LHCN-M2 (cell line): ENCODE results near the gene NOTCH1. TPM values are rescaled to one million over a fixed set of nuclear protein-coding genes. Genes with fewer than 3 reads are reported as not detected.
A peak's percentile ranks its signal among the peaks of the same experiment; 100 is the strongest.
"Not testable (repeated sequence)": the region's sequence is repeated elsewhere in the genome, so short reads cannot be mapped to it uniquely, and the experiment has no call there.

Experiments
- DNase-seq: peaks from one replicate; pipeline ENCODE4 v3.0.0-alpha.2; 2012; ENCODE audit warnings: low read depth
- total RNA-seq: library from RNA; depleted of rRNA; stranded (reverse); fragments of >200 nt; gene quantifications from 2 replicates; pipeline ENCODE4 v1.2.3, GENCODE V29; 2014

The NOTCH1 gene
- total RNA-seq, 1 experiment from 2014 or later, result 9.1 TPM

DNA sequence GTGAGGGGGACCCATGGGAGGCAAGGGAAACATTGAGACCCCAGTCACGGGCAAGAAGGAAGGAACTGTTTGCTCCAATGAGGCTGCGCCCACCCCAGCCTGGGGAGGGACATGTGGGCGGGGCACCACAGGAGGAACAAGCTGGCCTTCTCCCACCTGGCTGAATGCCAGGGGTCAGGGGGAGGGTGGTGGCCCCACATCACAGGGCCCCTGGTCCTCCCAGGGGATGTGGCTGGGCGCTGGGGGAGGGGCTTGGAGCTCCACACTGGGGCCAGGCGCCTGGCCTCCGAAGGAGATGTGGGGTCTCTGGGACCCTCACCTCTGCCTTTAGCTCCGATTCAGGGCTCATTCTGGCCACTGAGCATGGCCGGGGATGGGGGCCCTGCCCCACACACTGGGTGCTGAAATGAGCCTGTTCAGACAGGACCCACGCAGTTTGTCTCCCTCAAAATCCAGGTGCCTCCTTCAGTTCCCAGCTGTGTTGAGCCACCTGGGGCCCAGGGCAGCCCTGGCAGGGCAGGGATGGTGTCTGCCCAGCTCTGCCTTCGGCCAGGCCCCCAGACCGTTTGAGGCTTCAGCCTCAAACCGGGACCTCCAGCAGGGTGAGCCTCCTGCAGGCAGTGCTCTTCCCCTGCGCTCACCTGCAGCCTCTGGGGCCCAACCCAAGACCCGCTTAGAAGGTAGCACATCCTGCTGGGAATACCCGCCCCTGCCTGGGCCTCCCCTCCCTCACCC is 33.2 kb upstream of the NOTCH1 start:
- DNase-seq, result no peak

DNA sequence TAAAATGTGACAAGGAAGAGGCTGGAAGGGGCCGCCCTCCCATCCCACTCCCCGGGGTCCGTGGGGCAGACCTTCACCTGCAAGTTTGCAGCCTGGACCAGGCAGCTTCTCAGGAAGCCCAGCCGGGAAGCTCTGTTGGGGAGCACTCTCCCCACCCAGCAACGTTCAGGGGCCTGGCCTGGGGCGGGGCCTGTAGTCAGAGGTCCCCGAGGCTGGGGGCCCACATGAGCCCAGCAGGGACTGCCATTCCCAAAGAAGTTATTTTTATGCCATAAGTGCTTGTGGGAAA is 32.7 kb upstream of the NOTCH1 start:
- DNase-seq, result no peak

DNA sequence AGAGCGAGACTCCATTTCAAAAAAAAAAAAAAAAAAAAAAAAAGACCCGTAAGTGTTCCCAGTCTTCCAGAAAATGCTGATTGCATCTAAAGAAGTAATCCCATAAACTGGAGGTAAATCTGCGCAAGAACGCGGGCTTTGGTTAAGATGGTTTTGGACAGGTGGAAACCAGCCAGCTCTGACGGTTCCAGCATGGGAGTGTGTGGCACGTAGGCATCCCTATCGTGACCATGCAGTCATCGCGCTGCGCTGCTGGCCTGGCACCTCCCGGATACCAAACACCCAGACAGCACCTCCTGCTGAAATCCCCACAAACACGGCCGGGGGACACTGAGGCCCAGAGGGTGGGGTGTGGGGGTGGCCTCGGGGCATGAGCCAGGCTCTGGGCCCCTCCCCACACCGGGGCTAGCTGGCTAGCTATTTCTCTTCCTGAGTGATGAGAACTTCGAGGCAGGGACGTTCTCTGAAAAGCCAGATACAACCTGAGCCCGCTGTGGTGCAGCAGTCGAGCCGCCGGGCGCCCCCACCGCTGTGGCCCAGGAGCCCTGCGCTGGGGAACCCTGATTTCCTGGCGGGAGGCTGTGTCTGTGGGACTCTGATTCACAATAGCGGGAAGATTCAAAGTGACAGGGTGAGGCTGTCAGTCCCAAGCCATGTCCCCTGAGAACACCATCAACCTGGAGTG is 32.2 kb upstream of the NOTCH1 start:
- DNase-seq, result no peak

DNA sequence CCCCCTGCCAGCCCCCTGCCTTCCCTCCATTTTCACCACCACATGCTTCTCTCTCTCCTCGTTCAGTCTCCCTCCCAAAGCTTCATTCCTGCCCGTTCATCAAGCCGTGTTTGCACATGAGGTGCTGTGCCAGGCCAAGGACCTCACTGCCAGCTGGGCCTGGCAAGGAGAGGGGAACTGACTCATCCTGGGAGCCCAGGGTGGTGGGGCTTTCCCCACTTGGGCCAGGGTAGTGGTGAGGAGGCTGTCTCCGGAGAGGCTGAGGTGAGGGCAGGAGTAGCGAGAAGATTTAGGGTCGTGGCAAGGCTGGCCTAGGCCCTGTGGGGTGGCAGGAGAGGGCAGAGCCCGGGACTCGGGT is 30.4 kb upstream of the NOTCH1 start:
- peak; percentile 15 for DNase-seq

DNA sequence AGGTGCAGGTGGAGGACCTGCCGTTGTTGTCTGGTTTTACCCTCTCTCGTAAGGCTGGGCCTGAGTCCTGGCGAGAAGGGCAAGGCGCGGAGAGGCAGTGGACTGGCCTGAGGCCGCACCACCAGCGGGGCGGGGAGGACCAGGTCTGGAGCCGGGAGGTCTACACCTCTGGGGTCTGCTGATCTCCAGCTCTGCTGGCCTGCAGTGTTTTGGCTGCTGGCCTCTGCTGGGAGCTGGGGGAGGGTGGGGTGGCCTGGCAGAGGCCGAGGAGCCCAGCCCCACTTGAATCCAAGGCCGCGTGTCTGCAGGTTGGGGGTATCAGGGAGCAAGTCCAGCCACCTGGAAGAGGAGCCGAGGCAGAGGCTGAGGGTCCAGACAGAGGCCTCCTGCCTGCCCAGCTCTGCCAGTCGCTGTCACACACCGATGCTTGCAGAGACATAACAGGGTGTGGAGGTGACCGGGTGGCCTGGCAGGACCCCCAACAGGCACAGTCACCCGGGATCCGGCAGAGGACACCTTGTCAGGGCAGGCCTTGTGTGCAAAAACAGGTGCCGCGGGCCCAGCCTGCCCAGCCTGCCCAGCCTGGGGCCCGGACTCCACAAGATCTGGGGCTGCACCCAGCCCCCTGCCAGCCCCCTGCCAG is 29.9 kb upstream of the NOTCH1 start:
- DNase-seq, result no peak

DNA sequence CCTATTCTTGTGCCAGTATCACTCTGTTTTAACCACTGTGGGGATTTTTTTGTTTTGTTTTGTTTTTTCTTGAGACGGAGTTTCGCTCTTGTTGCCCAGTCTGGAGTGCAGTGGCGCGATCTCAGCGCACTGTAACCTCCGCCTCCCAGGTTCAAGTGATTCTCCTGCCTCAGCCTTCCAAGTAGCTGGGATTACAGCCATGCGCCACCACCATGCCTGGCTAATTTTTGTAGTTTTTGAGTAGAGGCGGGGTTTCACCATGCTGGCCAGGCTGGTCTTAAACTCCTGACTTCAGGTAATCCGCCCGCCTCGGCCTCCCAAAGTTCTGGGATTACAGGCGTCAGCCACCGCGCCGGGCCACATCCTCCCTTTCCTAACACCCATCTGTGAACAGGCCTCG is 28.8 kb upstream of the NOTCH1 start:
- DNase-seq, result not testable (repeated sequence)

DNA sequence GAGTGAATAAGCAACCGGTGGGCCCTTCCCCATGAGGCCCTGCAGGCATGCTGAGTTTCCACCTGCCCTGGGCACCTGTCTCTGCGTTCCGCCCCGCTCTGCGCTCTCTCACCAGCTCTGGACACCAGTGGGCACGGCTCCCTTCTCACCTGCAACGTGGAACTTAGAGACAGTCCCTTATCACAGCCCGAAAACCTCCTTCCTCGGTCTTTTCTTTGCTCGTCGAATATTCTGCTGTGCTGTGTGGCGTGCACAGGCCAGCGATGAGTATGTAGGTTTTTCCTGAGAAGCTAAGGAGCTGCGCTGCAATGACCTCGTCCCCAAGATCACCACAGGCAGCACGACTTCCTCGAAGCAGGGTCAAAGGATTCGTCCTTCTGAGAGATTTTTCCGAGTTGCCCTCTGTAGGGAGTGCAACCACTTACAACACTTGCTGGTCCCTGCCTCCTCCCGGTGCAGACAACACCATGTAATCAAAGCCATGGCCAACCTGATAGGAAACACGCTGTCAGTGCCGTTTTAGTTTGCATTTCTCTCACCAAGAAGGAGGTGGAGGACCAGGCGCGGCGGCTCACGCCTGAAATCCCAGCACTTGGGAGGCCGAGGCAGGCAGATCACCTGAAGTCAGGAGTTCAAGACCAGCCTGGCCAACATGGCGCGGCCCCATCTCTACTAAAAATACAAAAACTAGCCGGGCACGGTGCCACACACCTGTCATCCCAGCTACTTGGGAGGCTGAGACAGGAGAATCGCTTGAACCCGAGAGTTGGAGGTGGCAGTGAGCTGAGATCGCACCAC is 27.2 kb upstream of the NOTCH1 start:
- no peak for DNase-seq

DNA sequence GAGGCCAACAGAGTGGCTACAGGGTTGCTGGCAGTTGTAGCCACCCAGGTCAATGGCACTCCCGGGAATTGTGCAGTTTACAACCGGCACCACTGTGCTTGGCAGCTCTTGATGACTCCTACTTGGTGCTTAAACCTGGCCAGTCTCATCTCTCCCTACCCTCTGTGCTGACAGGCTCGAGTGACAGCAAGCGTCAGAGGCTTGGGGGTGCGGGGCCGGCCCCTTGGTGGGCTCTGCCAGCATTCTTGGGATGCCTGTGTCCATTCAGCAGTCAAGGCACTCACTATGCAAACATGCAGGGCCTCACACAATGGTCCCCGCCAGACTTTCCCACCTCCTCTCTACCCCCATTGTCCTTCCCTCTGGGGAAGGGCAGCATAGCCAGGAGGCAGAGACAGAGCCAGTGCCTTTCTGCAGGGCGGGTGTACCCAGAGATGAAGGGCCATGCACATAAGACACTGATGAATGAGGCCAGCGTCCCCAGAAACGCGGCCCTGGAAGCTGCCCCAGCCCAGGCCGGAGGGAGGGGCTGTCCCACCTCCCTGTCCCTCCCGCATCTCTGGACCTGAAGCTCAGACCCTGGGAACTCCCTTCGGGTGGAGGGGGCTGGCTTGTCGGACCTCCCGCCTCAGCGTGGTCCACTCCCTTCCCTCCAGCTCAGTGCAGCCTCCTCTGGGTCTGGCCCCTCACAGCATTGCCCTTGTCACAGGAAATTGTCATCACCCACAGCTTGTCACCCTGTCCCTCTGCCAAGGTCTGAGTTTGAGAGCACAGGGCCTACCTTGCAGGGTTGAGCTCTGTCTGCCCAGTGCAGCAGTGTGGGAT is 26.4 kb upstream of the NOTCH1 start:
- peak; percentile 42 for DNase-seq

DNA sequence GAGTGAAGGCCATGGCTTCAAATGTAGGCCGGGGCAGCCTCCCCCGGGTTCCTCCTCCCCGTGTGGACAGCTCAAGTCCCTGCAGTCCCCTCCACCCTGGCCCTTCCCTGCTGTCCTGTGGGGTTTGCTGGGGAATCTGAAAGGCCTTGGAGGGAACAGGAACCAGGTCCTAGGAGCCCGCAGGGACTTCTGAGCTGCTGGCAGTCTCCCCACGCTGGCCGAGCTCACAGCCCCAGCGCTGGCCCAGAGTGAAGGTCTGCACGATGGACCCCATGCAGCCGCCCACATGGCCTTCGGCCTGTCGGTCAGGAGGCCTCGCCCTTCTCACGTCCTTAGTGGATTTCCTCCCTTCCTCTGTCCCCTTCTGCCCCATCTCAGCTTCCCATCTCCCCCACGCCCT is 25.7 kb upstream of the NOTCH1 start:
- DNase-seq, result no peak

DNA sequence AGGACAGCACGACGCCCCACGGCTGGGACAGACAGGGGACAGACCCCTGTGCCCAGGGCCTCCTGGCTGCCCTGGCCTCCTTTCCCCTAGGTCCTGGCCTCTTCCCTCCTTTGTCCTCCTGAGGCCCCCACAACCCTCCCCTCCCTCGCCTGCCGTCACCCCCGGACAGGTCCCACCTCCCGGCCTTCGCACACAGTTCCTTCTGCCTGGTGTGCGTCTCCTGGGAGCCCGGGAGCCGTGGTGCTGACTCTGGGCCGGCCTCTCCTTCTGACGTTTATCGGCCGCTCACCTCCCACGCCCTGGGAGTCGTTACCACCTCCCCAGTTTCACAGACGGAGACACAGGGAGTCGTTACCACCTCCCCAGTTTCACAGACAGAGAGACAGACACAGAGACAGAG is 25.1 kb upstream of the NOTCH1 start:
- no peak for DNase-seq

DNA sequence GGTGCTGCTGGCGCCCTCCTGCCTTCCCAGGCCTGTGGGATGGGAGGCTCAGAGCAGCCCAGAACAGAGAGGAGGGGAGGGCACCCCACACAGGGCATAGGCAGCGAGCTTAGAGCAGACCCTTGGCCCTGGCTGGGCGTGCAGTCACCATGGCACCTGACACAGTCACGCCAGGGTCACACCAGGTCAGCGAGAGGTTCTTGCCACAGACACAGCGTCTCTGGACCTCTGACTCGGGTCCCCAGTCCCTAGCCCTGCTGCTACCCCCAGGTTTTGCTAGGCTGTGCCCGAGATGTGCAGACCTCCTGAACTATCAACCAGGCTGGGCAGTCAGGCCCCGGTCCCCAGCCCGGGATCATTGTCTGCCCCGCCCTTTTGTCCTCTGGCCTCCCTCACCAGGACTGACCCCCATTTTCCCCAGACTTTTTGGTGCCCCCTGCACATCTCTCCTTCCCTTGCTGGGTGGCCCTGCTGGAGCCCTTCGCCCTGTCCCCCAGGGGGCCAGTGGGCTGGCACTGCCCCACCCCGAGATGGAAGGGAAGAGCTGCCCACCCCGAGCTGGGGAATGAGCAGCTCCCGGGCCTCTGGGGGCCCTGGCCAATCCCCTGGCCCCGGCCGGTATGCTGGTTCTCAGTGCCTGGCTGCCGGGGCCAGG is 24.5 kb upstream of the NOTCH1 start:
- DNase-seq, result no peak

DNA sequence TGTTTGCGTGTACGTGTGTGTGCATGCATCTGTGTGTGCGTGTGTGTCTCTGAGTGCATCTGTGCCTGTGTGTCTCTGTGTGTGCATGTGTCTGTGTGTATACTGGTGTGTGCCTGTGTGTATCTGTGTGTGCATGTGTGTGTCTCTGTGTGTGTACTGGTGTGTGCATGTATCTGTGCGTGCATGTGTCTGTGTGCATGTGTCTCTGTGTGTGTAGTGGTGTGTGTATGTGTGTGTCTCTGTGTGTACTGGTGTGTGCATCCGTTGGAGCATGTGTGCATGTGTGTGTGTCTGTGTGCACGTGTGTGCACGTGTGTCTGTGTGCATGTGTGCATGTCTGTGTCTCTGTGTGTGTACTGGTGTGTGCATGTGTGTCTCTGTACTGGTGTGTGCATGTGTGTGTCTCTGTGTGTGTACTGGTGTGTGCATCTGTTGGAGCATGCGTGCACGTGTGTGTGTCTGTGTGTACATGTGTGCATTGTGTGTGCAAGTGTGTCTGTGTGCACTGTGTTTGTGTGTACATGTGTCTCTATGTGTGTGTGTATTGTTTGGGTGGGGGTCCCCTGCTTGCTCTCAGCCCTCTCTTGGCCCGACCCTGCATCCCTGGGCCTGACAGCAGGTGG is 23.8 kb upstream of the NOTCH1 start:
- no peak for DNase-seq

DNA sequence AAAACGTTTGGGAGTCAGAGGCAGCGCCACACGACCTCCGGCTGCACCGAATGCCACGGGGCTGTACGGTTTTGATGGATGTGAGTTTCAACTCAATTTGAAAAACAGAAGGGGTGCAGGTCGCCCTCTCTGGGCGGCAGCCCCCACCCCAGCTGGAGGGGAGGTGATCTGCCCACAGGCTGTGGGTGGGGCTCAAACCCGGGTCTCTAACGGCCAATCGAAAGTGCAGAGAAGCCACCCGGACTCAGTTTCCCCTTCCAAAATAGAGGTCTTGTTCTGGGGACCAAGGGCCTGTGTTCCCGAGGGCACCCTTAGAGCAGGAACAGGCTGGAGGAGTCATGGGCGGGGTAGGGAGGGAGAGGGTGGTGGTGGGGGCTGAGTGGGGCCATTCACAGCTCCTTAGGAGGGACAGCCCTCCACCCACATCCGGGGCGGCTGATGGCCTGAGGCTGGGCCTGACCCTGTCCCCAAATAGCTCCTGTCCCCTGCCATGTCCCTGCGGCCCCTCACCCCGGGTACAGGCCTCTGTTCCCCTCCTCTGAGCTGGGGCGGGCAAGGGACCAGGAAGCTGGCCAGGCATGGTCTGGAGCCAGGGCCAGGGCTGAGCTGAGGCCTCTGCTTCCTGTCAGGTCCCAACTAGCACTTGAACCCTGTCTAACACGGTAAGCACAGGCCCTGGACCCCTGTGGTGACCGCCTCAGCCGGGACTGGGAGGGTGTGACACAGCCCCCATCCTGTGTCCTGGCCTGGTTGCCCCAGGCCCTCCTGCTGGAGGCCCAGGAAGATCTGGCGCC is 22.6 kb upstream of the NOTCH1 start:
- DNase-seq, result no peak

DNA sequence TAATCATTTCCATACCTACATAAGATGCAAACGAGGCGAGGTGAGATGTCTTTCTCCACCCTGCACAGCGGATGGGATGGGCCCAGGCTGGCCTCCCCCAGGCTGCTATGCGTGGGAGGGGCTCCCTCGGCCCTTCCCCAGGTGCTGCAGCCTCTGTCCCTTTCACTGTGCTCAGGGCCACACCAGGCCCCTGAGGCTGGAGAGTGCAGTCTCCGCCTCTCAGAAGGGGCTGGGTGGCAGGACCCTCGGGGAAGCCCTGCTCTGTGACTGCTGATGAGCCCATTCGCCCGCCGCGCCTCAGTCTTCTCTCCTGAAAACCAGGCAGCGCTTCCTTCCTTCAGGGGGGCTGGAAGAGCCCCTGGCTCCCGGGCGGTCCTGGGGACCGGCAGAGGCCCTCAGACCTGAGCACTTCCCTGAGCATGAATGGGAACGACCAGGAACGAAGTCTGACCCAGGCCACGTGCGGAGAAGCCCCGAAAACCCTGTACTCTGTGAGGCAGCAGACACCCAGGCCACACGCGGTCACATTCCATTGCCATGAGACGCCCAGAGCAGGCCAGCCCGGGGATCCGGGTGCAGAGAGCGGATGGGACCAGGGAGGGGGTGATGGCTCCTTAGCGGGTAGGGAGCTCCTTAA is 21.9 kb upstream of the NOTCH1 start:
- peak; percentile 90 for DNase-seq

DNA sequence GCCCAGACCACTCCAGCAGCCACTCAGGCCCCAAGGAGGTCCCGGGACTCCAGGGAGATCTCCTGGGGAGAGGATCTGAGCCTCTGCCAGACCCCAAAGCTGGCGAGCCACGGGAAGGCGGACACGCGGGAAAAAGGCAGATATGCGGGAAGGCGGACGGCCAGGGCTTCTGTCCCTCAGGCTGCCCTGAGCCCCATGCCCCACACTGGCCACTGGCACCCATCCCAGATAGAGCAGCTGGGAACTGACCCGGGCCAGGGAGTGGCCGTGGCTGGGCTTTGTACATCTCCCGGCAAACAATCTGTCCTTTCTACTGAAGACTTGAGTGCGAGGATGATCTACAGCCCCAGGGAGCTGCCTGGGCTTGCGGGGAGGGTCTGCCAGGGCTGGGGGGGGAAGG is 21.1 kb upstream of the NOTCH1 start:
- DNase-seq, result peak; percentile 75

DNA sequence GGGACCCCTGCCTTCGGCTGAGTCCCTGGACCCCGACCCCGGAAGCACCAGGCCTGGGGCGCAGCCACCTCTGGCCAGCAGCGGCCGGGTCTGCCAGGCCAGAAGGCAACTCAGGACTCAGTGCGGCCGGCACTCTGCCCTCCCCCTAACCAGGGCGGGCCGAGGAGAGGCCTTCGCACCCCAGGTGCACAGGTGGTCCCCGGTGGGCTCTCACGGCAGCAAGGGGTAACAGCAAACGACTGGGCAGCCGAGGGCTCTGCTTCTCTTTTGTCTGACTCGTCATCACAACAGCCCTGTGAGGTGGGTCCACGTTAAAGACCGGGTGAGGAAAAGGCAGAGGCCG is 20.7 kb upstream of the NOTCH1 start:
- DNase-seq, result no peak

DNA sequence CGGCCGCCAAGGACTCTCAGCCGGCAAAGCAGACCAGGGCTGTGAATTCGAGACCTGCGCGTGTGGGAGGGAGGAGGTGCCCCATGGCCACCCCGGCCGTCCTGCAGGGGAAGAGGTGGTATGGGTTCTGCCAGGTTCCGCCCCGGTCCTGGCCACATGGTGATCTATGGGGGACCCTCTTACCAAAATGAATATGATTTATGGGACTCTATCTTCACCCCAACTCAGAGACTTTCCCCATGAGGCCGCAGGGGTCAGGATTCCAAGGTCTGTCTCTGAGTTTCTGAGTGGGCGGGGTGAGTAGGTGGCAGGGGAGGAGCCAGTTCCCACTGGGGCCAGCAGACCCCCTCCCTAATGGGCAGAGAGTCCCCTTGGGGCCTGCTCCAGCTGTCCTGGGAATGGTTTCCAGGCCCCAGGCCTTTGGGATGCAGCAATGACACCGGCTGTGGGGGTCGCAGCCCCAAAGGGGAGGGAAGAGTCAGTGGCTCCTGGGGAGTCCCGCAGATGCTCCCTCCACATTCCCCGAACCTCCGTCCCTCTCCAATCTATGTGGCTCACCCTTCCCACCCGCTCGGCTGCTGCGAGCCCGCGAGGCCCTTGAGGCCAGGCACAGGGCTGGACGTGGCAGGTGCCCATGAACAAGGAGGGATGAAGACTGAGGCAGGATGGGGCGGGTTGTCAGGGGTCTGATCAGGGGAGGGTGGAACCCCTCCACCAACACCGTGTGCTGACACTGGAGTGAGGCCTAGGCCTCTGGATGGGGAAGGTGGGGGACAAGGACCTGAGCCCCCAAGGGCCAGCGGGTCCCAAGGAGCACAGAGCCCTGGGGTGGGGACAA is 20.1 kb upstream of the NOTCH1 start:
- DNase-seq, result no peak

DNA sequence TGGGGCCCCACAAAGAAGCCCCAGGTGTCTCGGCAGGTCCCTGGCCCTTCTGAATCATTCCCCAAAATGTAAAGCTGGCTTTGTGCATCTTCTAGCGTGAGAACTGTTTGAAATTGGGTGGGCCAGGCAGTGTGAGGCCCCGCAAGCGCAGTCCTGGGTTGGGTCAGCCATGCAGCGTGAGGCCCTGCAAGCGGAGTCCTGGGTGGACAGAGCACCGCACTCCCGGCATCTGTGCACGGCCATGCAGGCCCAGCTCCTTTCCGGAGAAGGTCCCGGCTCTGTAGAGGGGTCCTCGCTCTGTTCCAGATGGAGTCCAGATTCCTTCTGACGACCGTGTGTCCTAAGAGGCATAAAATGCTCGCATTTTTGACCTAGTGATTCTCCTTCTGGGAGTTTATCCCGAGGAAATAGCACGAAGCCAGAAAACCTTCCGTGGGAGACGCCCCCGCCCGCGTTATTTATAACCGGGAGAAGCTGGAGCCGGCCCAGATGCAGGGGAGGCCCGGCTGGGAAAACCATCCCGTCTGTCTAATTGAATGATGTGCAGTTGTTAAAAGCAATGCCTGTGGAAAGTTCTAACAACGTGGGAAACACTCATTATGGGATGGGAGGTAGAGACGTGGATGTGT is 19.4 kb upstream of the NOTCH1 start:
- DNase-seq, result no peak
